HG02885 (cell line): ENCODE measurements around the gene CACNA2D1.

Experiments used
- ATAC-seq: cut with Tn5 transposase; IDR thresholded peaks from one replicate; pipeline ENCODE4 v1.9.1; 2021; ENCODE audit warnings: mild to moderate bottlenecking; ENCODE audit not compliant: unreplicated experiment, poor library complexity

Gene CACNA2D1

DNA sequence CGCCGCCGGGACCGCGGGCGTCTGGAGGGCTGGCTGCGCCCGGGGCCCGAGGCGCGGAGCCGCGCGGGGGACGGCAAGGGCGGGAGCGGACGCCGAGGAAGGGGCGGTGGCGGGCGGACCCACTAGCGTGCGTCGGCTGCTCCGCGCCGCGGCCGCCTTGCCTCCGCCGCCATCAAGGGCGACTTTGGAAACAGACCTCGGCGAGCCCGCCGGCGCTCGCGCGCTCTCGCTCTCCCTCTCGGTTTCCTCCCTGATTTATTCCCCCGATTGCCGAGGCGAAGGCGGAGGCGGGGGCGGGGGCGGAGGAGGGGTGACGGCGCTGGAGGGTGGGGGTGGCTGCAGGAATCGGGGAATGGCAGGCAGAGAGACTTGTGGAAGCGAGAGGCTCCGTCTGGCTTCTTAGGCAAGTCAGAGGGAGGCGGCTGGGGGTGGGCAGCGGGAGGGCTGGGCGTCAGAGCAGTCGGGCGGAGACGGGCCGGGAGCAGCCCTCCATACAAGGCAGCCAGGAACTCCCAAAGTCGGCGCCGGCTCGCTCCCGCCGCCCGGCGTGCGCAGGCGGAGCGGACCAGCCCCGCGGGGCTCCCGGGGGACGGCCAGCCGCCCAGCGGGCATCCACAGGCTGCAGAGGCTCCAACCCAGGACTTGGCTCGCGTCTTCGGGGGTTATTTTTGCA, at the start of gene CACNA2D1:
Gene CACNA2D1, minus strand, starts transcription at position 231 of the 673 bp plus-strand sequence.
- peak; percentile 41 for ATAC-seq

DNA sequence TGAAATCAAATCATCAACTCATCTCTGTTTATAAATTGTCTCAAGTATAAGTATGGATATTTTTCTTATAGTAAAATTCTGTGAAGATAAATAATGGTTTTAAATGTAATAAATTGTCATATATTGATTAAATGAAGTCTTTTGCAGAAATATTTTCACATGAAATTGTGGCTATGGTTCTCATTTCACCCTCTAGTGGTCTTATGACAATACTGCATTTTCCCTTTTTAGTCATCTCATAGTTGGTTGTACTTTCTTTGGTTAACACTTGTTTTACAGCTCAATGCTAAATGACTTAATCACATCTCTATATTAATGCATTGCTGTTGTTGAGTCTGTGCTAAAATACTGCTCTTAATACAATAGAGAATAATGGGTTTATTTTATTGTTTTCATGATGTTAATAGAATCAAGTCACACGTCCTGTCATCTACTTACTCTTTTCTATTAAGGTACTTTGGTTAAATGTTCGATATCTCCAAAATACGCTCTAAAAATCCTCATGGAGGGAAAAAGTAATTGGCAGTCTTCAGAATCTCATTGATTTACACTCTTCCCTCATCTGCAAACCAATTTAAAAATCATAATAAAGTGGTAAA, 38.0 kb upstream of the CACNA2D1 start:
- ATAC-seq: peak; percentile 82

DNA sequence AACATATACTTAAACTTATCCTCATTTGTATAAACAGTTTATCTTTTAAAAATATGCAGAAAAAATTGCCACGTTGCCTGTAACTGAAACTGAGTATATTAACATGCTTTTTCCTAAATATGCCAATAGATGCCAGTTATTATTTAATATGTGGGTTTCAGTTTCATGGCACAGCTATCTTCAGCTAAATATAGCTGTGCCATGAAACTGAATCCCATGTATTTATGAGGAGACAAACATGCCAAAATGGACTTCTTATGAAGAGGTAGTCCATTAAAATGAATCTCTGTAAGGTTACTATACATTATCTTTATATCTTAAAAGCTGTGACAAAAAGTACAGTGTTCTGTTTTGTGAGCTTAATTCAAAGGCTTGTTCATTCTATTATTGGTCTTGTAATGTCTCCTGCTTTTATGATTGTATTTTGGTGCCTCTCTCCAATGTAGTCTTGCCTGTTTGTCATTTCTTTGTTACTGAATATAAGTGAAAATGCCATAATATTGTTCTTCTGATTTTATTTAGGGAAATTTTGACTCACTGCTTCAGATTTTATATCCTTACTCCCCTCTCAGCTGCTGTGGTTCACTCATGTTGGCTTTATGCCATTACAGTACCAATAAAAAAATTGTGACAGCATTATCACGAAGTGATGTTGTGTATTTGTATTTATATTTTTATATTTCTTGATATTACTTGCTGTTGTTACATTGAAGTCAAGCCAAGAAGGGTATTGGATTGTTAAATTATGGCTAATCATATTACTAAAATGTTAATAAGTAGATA, 34.3 kb upstream of the CACNA2D1 start:
- no peak for ATAC-seq

DNA sequence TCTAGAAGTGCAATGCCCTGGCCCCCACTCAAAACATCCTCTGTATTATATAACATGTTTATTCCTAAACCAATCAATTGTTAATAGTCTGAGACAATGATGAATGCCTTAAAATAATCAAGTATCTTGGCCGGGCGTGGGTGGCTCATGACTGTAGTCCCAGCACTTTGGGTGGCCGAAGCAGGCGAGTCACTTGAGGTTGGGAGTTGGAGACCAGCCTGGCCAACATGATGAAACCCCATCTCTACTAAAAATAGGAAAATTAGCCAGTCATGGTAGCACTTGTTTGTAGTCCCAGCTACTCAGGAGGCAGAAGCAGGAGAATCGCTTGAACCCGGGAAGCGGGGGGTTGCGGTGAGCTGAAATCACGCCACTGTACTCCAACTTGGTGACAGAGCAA, 29.4 kb upstream of the CACNA2D1 start:
- ATAC-seq: no peak

DNA sequence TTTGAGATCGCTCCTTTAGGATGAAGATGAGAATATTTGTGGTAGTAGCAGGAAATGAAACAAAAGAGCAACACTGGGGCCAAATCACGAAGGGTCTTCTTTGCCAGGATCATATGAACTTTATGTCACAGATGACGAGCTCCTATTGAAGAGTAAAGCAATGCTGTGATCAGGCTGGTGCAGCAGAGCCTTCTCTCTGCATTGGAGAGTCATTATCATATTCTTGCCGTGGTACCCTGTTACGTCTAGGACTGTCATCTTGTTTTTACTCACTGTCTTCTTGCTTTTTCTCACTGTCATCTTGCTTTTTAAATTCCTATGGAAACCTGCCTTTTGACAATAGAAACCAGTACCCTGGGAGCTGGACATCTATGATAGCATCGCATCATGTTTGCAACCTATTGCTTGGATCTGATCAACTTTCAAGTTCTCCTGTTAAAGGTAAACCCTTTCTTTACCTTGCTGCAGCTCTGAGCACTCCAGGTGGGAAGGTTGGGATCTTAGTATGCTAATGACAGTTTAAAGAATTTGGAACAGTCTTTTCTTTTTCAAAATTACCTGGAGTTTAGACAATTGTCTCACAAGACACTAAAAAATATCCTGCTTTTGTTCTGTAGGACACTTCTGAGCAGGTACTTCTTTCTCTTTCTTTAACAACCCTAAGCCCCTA, 27.9 kb upstream of the CACNA2D1 start:
- no peak for ATAC-seq

DNA sequence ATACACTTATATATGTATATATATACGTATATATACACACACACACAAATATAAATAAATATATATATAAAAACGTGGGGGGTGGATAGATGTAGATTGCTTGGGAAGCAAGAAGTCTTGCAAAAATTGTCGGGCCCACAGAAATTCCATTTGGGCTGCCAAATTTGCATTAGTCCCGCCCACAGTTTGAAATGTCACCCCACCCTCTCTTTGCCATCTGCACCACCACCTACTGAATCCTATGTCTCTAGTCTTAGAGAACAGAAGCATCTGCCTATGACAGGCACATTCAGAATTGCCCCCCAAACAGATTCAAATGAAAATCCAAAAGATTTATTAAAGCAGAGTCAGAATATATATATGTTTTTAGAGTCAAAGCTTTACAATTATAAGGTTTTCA, 25.6 kb upstream of the CACNA2D1 start:
- ATAC-seq: no peak

DNA sequence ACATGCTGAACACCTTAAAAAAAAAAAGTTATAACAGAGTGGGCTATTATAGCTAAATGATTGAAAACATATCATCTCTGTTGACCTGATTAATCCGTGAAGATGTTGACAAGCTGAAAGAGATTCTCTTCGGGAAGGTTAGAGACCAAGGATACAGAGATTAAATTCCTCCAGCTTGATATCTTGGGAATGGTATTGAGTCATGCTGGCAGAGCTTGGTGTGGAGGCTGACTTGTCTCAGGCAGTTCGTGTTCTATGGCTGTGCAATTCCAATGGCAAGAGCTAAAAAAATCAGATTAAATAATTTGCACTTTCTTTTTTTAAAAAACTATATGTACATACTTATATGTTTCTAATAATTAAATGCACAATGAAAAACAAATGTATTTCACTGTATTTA, 24.9 kb upstream of the CACNA2D1 start:
- no peak for ATAC-seq

DNA sequence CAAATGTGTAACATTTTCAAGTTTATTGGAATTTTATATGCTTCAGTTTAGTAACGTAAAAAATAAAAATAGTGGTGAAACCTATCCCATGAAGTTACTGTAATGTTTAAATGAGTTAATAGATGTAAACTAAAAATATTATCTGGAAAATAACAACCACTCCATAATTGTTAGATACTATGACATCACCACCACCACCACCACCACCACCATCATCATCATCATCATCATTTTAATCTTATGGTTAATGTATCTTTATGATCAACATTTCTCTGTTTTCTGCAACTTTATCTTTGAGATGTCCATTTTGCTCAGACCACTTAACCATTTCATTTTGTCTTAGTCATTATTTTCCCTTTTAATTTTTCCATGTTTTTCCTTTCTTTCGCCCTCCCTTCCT, 23.4 kb upstream of the CACNA2D1 start:
- no peak for ATAC-seq

DNA sequence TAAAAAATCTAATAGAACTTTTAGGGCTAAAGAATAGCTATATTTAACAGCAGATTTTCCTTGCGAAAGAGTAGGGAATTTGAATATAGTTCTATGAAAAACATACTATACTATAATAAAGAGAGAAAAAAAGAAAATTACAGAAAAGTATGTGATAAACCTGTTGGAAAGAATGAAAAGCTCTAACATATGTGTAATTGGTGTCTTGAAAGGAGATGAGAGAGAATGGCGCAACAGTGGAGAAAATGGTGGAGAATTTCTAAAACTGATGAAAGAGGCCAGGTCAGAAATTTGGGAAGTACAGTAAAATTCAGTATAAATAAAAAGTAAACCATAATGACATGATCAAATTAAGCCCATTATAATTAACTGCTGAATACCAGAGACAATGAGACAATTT, 20.8 kb upstream of the CACNA2D1 start:
- ATAC-seq: no peak

DNA sequence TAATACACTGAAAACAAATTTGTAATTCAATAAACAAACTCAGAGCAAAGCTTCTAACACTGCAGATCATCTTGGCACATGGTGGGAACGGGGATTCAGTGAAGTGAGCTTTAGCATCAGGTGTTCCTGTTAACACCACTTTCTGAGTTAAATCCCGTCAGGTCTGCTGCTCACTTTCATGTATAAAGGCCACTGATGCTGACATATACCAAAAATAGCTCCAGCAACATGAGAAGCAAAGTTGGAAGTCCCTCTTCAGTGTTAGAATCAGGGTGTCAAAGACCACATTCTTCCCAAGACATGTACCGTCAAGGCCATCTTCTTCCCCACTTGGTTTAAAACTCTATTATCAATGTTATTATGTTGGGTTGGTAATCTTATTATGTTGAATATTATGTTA, 11.7 kb upstream of the CACNA2D1 start:
- no peak for ATAC-seq

DNA sequence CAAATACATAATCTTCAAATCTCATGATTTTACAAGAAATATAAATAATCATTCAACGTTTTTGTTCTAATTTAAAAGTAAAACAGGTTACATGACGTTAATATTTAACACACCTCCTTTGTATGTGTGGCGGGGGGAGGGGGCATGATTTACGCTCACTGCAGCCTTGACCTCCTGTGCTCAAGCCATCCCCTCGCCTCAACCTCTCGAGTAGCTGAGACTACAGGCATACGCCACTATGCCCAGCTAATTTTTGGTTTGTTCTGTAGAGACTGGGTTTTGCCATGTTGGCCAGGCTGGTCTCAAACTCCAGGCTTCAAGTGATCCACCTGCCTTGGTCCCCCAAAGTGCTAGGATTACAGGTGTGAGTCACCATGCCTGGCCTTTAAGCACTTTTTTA, 7.2 kb upstream of the CACNA2D1 start:
- ATAC-seq: no peak

DNA sequence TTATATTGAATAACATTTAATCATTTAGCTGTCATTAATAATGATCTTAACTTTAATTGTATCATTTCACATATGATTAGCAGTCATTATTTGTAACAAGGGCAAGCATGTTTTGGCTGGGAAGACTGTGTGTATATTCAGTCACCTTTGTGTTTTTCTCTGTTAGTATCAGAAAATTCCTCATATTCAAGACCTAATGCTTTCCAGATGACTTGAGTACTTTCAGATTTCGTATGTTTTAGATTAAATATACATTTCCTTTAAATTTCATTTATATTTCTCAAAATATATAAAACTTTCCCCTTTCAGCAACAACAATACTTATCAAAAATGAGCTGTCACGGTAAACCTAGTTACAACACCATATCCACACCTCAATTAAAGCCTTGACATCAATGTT, 6.3 kb upstream of the CACNA2D1 start:
- ATAC-seq: no peak

DNA sequence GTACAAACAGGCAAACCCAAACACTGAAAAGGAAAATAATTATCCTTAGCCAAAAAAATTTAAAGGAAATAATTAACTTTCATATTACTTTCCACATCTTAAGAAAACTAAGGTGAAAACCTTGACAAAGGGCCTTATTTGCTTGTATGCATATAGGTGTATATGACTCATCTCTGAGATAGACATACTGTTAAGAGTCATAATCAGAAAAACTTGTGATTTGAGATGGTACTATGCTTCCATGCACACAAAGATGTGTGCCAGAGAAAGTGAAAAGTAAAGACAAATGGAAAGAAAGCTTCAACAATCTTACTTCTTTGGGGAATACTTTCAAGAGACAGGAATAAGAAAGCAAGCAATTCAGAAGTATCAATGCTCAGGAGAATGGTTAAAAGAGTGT, 3.3 kb upstream of the CACNA2D1 start:
- ATAC-seq: no peak

DNA sequence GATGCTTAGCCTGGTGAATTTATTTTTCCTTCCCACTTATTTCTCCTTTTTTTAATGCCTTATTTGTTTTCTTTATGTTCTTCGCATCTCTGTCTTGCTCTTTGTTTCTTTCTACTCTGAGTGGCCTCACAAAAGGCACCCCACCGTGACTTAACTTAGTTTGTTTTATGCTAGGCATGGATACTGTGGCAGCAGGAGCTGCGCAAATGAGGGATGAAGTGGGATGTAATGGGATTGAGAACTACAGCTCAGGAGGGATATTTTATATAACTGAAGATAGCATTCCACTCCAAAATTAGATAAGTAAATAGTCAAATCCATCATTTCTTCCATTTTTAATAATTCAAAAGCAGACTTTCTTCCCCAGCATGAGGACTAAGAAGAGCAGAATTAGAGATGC, 1.7 kb upstream of the CACNA2D1 start:
- no peak for ATAC-seq

DNA sequence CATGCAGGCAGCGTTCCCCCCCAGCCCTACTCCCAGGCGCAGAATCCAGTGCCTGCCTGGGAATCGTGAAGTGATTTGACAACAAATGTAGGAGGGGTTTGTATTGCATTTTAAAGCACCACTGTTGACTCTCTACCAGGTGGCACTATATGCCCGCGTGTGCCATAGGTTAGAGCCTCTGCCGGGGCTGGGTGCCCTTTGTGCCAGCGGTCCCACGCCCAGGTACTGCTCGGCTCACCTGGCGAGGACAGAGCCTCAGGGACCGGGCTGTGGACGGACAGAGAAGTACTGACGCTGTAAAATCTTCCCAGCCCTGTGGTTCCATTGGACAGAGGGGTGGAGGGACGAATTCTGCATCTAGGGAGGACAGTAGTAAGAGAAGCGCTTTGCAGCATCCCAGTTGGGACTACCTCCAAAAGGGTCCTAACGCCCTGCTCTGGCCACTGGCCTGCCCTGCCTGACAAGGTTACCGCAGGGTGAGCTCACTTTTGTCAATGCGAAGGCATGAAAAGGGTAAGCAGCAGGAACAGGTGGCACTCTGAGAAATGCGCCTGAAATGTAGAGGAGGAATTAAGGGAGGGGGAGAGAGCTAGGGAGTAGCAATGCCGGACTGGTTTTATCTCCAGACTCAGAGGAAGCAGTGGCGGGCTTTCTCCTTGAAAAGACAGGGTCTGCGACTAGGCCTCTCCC, 788 bp upstream of the CACNA2D1 start:
- peak; percentile 9 for ATAC-seq

DNA sequence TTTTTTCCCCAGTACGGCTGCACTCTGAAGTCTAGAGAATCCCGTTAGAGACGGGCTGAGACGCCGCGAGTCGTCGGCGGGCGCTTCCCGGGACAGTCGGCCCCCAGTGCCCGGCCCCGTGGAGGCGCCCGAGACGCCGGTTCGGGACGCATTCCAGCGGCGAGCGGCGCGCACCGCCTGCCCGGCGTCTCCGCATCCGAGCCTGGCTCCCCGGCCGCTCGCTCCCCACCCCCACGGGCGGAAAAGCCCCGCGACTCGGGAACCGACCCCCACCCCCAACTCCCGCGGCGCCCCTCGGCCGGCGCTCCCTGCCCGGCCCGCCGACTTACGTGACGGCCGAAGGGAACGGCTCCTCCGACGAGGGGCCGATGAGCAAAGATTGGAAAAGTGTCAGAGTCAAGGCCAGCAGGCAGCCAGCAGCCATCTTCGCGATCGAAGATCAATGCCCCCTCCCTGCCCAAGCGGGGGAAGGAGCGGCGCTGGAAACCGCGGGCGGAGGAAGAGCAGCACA, 486 bp downstream of the CACNA2D1 start:
- ATAC-seq: peak; percentile 31

DNA sequence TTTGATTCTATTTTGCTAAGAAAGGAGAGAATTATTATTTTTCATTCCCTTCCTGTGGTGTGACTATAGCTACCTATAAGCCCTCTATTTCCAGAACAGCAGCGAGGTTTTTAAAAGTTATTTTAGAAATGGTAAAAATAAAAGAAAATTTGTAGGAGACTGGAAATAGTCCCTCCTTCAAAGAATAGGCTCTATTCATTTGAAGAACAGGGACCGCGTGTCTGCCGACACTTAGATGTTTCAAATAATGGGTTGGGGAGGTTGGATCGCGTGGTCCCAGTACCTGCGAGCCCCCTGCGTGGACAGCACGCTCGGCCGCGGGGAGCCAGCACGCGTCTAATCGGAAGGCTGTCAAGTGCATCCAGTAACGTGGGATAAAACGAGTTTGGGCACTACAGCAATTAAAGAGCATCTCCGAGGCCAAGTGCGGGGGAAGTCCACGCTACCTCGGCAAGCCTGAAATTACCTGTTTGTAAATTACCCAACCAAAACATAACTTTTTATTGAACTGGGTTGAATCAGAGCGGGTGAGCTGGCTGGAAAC, 1.0 kb downstream of the CACNA2D1 start:
- no peak for ATAC-seq

DNA sequence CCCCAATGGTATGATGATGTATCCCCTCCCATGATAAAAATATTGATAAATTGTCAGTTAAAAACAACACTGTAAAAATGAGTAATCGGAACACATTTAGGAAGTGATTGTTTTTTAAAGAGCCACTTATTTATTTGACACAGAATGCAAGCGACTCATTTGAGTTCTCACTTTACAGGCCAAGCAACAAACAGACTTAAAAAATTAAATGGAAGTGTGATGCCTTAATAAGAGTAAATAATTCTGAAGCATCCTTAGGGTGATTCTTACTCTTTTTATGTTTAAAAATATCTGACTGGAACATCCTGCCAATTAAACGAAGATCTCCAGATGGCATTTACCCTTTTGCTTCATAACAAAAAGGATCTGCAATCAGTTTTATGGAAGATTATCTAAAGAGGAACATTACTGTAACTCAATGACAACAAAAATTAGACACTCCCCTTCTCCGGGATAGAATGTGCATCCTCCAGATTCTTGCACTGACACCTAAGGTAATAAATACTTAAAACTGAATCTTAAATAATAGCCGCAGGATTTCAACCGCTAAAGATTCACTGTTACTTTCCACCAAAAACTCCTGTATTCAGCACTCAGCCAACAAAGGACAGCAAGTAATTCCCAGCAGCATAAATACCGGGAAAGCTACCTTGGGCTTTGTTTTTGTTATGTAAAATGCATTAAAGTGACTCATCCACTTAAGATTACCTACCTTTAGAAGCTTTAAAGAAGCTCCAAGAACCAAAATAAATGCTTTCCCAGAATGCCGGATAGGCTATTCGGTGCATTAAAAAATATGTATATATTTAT, 1.7 kb downstream of the CACNA2D1 start:
- ATAC-seq: no peak

DNA sequence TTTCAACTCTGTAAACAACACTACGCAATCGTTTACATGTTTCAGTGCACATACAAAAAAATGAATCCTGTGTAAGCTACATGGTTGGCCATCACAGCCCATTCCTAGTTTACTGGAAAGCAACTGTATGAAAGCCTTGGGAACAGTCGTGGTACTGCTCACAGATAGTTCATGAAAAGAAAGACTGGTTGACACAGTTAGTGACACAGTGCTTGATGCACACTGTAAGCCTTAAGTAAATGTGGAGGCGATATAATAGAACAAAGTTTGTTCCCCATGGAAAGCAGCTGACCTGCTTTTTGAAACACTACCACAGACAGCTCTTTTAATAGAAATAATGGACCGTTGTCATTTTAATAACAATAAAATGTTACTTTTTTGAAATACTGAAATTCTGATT, 5.1 kb downstream of the CACNA2D1 start:
- no peak for ATAC-seq
